Endothelial cell of umbilical vein (primary cell): ENCODE measurements around the gene TTLL10. TPM values are rescaled to one million over a fixed set of nuclear protein-coding genes. Genes with fewer than 3 reads are reported as not detected.

ENCODE experiments used
- BruUV-seq: library from RNA; stranded (reverse); fragments of 400-500 nt; replicated peaks from 2 replicates; lab custom pipeline; 2021; lab: Mats Ljungman, UMichigan
- CTCF ChIA-PET: fragments of 300-600, 350-600 bp; sonication (Branson Sonifier 250); formaldehyde crosslinking; loops from one replicate; lab custom pipeline; 2021; ENCODE audit warnings: antibody characterized with exemption, inconsistent platforms; lab: Charles Lee
- POLR2A ChIA-PET: fragments of 300-600, 350-600 bp; sonication (Branson Sonifier 250); formaldehyde crosslinking; loops from one replicate; lab custom pipeline; 2021; ENCODE audit warnings: antibody characterized with exemption, inconsistent platforms; lab: Charles Lee
- DNase-seq: peaks from one replicate; pipeline ENCODE4 v3.0.0-alpha.2; 2011; ENCODE audit warnings: low read depth, low spot score
- FAIRE-seq: peaks from 2 replicates; lab custom pipeline; 2011; peaks lifted over from hg19 to GRCh38; lab: Jason Lieb, UNC
- H2AFZ ChIP-seq: 2 replicates; pipeline ENCODE4 v1.6.0; 2012; ENCODE audit warnings: low read depth, low read length, control low read depth, inconsistent platforms
- H3K27ac ChIP-seq: 2 replicates; pipeline ENCODE4 v1.5.1; 2011; ENCODE audit warnings: low read depth, mild to moderate bottlenecking, control low read depth, low read length, moderate library complexity; ENCODE audit not compliant: insufficient read depth
- H3K27me3 ChIP-seq, 2 experiments: 2 replicates each; pipeline versions ENCODE4 v1.6.0 to v1.6.1; 2011; ENCODE audit warnings: low read length in 2 of 2, mixed read lengths in 1 of 2; ENCODE audit not compliant: control insufficient read depth in 2 of 2, insufficient read depth in 2 of 2
- H3K36me3 ChIP-seq, 2 experiments: 2 replicates in 1 of 2; 3 replicates in 1 of 2; pipeline ENCODE4 v1.5.1; 2011; ENCODE audit warnings: low read length in 2 of 2, mild to moderate bottlenecking in 1 of 2, moderate library complexity in 1 of 2; ENCODE audit not compliant: control insufficient read depth in 2 of 2, insufficient read depth in 2 of 2; ENCODE audit errors: extremely low read depth in 1 of 2
- H3K4me1 ChIP-seq: 3 replicates; pipeline ENCODE4 v1.5.1; 2011; ENCODE audit warnings: mild to moderate bottlenecking, low read length; ENCODE audit not compliant: control insufficient read depth, insufficient read depth; ENCODE audit errors: extremely low read depth
- H3K4me2 ChIP-seq: 2 replicates; pipeline ENCODE4 v1.6.1; 2011; ENCODE audit warnings: low read length, control low read depth, mixed read lengths; ENCODE audit not compliant: insufficient read depth
- H3K4me3 ChIP-seq, 3 experiments: fragments of 200-600 bp in 1 of 3; sonication (generic), shearing (Covaris generic) in 1 of 3; replicated peaks in 1 of 3; 2 replicates each; pipeline ENCODE4 v1.5.1; 2011 to 2016; ENCODE audit warnings: control low read depth in 3 of 3, low read length in 3 of 3, mild to moderate bottlenecking in 2 of 3, inconsistent platforms in 1 of 3, low read depth in 1 of 3, moderate library complexity in 1 of 3; ENCODE audit not compliant: insufficient read depth in 1 of 3
- H3K79me2 ChIP-seq: 2 replicates; pipeline ENCODE4 v1.6.0; 2012; ENCODE audit warnings: low read length, inconsistent platforms; ENCODE audit not compliant: control insufficient read depth, insufficient read depth
- H3K9ac ChIP-seq: replicated peaks from 2 replicates; pipeline ENCODE3; 2011; ENCODE audit warnings: low read length, control low read depth; ENCODE audit not compliant: insufficient read depth; ENCODE audit errors: extremely low read depth
- H3K9me1 ChIP-seq: replicated peaks from 3 replicates; pipeline ENCODE4 v1.6.0; 2011; ENCODE audit warnings: mild to moderate bottlenecking, low read length; ENCODE audit not compliant: control insufficient read depth, insufficient read depth; ENCODE audit errors: extremely low read depth
- H3K9me3 ChIP-seq: replicated peaks from 2 replicates; pipeline ENCODE4 v1.5.1; 2012; ENCODE audit warnings: low read length, inconsistent platforms; ENCODE audit not compliant: control insufficient read depth, insufficient read depth
- H4K20me1 ChIP-seq: replicated peaks from 2 replicates; pipeline ENCODE3; 2011; ENCODE audit warnings: mild to moderate bottlenecking, low read length; ENCODE audit not compliant: control insufficient read depth, insufficient read depth; ENCODE audit errors: extremely low read depth
- CTCF ChIP-seq, 2 donors: IDR thresholded peaks; 1 replicate in 1 of 2; 2 replicates in 1 of 2; pipeline ENCODE4 v1.5.1; 2011; ENCODE audit warnings: low read length in 2 of 2, mild to moderate bottlenecking in 2 of 2, moderate library complexity in 2 of 2, control low read depth in 1 of 2, inconsistent platforms in 1 of 2, low read depth in 1 of 2; ENCODE audit not compliant: insufficient read depth in 1 of 2; ENCODE audit errors: extremely low read depth in 1 of 2
- EZH2 ChIP-seq: IDR thresholded peaks from 2 replicates; pipeline ENCODE4 v1.6.1; 2012; ENCODE audit warnings: borderline replicate concordance, low read depth, mild to moderate bottlenecking, moderate library complexity, low read length, inconsistent platforms; ENCODE audit not compliant: severe bottlenecking
- FOS ChIP-seq: IDR thresholded peaks from 2 replicates; pipeline ENCODE4 v1.6.1; 2011; ENCODE audit warnings: mild to moderate bottlenecking, low read length, moderate library complexity, borderline replicate concordance; ENCODE audit not compliant: insufficient read depth
- GATA2 ChIP-seq: IDR thresholded peaks from 2 replicates; pipeline ENCODE4 v1.7.0; 2011; ENCODE audit warnings: low read depth, mild to moderate bottlenecking, moderate library complexity, mixed read lengths, low read length; ENCODE audit not compliant: insufficient read length, insufficient read depth
- JUN ChIP-seq: IDR thresholded peaks from 2 replicates; pipeline ENCODE4 v1.6.1; 2011; ENCODE audit warnings: borderline replicate concordance, low read depth; ENCODE audit not compliant: insufficient read length, insufficient read depth
- MAX ChIP-seq: IDR thresholded peaks from 2 replicates; pipeline ENCODE4 v1.6.1; 2011; ENCODE audit not compliant: insufficient read depth, insufficient read length
- MYC ChIP-seq: IDR thresholded peaks from one replicate; pipeline ENCODE4 v1.6.1; 2011; ENCODE audit warnings: mild to moderate bottlenecking, low read depth, low read length
- POLR2A ChIP-seq: IDR thresholded peaks from 2 replicates; pipeline ENCODE4 v1.6.1; 2012; ENCODE audit warnings: low read depth, mild to moderate bottlenecking, control low read depth, low read length
- POLR2AphosphoS5 ChIP-seq: IDR thresholded peaks from 2 replicates; pipeline ENCODE4 v1.6.1; 2012; ENCODE audit warnings: low read depth, mild to moderate bottlenecking, control low read depth, low read length, moderate library complexity; ENCODE audit not compliant: insufficient read depth
- dilution Hi-C: fragments of 300-500 bp; cut with MboI; formaldehyde crosslinking; loops from one replicate; pipeline ENCODE4 v1.15.0; 2019; ENCODE audit warnings: low sequenced_read_pairs; ENCODE audit not compliant: extremely low pct_ligation_motif_present
- intact Hi-C: fragments of 100-400 bp; cut with micrococcal nuclease; formaldehyde crosslinking; loops from one replicate; pipeline ENCODE4 v1.10.0; 2022
- polyA plus RNA-seq, 4 experiments: library from polyadenylated mRNA; depleted of rRNA in 3 of 4; stranded (reverse) in 3 of 4; unstranded in 1 of 4; fragments of >200 nt; gene quantifications; 2 replicates each; pipeline versions ENCODE4 v1.2.1 to v1.2.3, GENCODE V29; 2011 to 2012; ENCODE audit warnings: missing spikeins in 1 of 4
- total RNA-seq: library from RNA; stranded (reverse); gene quantifications from 2 replicates; pipeline ENCODE4 v1.2.3, GENCODE V29; 2021

The TTLL10 gene
- total and polyA plus RNA-seq, 2 donors (not counting 3 experiments of a cell fraction or from before 2014, with no cell fraction given) = not detected

- intact Hi-C loops = no loop called here
- Histone ChIP-seq H3K79me2 (no peaks in the 10 kb centered on the region), H3K4me1 (no peaks in the 10 kb centered on the region), H3K9me3 (no peaks in the 10 kb centered on the region), H3K27me3 (no peaks in the 10 kb centered on the region), H2AFZ (no peak overlapping the region), H3K9me1 (no peaks in the 10 kb centered on the region), H3K36me3 (no peaks in the 10 kb centered on the region), H4K20me1 (no peaks in the 10 kb centered on the region), H3K4me3 (no peak overlapping the region), H3K4me2 (no peak overlapping the region), H3K27ac (no peak overlapping the region), H3K9ac (no peak overlapping the region)
- FAIRE-seq (no peak), DNase-seq (no peak)
- TF ChIP-seq FOS (no peak), MAX (no peak), POLR2AphosphoS5 (no peak), JUN (no peak), POLR2A (no peak), MYC (no peak), CTCF (IDR thresholded peaks at IDR 0.05; ENCODE audit: extremely low read depth in 1 of 2, insufficient read depth in 1 of 2, low read depth in 1 of 2, low read length in 2 of 2) (no peak), GATA2 (no peak), EZH2 (no peak)
- no TSS peak for BruUV-seq
- POLR2A ChIA-PET = no interaction called here
- dilution Hi-C loops = no loop called here
- CTCF ChIA-PET = no interaction called here
Measured at GRCh38 chr1:1167398-1167821, 6.3 kb upstream of the TTLL10 start.
